Measurements from ENCODE around the gene PCSK5.

The PCSK5 gene

DNA sequence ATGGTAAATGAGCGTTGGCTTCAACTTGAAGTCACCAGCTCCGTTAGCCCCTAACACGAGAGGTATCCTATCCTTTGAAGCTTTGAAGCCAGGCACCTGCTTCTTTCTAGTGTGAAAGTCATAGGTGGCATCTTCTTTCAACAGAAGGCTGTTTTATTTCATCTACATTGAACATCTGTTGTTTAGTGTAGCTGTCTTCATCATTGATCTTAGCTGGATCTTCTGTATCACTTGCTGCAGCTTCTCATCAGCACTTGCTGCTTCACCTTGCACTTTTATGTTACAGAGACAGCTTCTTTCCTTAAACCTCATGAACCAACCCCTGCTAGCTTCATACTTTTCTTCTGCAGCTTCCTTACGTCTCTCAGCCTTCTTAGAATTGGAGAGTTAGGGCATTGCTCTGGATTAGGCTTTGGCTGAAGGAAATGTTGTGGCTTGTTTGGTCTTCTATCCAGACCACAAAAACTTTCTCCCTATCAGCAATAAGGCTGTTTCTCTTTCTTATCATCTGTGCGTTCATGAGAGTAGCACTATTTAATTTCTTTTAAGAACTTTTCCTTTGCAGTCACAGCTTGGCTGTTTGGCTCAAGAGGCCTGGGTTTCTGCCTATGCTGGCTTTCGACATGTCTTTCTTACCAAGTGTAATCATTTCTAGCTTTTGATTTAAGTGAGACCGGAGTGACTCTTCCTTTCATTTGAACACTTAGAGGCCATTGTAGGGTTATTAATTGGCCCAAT lies 47.2 kb downstream of the PCSK5 start:
- Mint-ChIP-seq H3K4me1 (no peaks in the 10 kb centered on the region), H3K27me3 (no peaks in the 10 kb centered on the region), H3K27ac (ENCODE audit: low read depth) (no peak overlapping the region), H3K9me3 (no peaks in the 10 kb centered on the region), H3K36me3 (ENCODE audit: insufficient read depth) (no peaks in the 10 kb centered on the region), H3K4me3 (no peak overlapping the region)
- no peak for ATAC-seq (replicated peaks; ENCODE audit: extremely low read depth, poor library complexity, severe bottlenecking)
- no peak for DNase-seq (ENCODE audit: low spot score in 2 of 2)

DNA sequence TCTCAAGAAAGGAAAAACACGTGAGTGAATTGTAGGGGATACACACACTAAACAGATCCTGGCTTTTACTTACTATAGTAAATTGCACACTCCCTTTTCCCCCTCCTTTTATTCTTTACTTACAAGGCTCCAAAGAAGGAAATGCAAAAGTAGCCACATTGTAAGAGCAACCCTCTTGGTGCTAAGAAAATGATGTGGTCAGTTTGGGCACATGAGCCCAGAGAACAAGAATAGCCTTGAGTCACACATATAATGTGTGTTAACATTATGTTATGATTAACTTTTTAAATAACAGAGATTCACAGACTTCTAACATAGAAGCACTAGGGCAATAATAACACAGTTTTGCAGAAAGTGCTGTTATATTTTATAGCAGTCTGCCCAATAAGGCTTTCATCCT lies 48.5 kb downstream of the PCSK5 start:
- Mint-ChIP-seq H3K9me3 (no peaks in the 10 kb centered on the region), H3K4me1 (no peaks in the 10 kb centered on the region), H3K36me3 (ENCODE audit: insufficient read depth) (no peaks in the 10 kb centered on the region), H3K4me3 (no peak overlapping the region), H3K27ac (ENCODE audit: low read depth) (no peak overlapping the region), H3K27me3 (no peaks in the 10 kb centered on the region)
- ATAC-seq (replicated peaks; ENCODE audit: extremely low read depth, poor library complexity, severe bottlenecking) (no peak), DNase-seq (ENCODE audit: low spot score in 2 of 2) (no peak)

DNA sequence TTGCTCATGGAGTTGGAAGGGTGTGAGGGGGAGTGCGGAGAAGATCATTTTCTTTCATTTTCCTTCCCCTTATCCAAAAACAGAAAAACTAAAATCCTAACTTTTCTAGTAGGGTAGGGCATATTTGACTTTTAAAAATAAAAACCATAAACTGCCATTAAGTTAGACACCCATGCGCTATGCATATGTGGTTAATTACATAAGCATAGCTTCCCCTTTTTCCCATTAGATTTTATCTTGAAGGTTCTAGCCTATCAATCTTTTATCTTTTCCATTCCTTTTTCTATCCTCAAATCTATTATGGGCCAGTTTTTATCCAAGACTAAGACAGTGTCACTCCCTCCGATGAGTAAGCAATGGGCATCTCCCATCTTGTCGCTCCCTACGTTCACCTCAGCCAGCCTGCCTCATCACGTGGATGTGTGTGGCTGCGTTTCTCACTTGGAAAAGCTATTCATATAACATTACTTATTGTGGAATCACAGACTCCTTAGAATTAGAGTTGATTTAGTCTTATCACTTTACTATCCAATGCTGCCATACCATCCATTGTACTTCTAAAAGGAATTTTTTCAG lies 49.2 kb downstream of the PCSK5 start:
- DNase-seq (ENCODE audit: low spot score in 2 of 2) (no peak), ATAC-seq (replicated peaks; ENCODE audit: extremely low read depth, poor library complexity, severe bottlenecking) (no peak)
- H3K4me1 Mint-ChIP-seq = no peaks in the 10 kb centered on the region
- H3K27ac Mint-ChIP-seq (ENCODE audit: low read depth) = no peak overlapping the region
- no peaks in the 10 kb centered on the region for H3K27me3 Mint-ChIP-seq
- H3K4me3 Mint-ChIP-seq = no peak overlapping the region
- no peaks in the 10 kb centered on the region for H3K36me3 Mint-ChIP-seq (ENCODE audit: insufficient read depth)
- H3K9me3 Mint-ChIP-seq = no peaks in the 10 kb centered on the region

GRCh38 chr9:75941066-75941465 lies 50.6 kb downstream of the PCSK5 start:
- Mint-ChIP-seq H3K9me3 (peaks cover 6% of the 10 kb centered on the region), H3K36me3 (ENCODE audit: insufficient read depth) (no peaks in the 10 kb centered on the region), H3K27me3 (no peaks in the 10 kb centered on the region), H3K27ac (ENCODE audit: low read depth) (no peak overlapping the region), H3K4me1 (no peaks in the 10 kb centered on the region), H3K4me3 (no peak overlapping the region)
- ATAC-seq (replicated peaks; ENCODE audit: extremely low read depth, poor library complexity, severe bottlenecking) (no peak), DNase-seq (ENCODE audit: low spot score in 2 of 2) (no peak)

DNA sequence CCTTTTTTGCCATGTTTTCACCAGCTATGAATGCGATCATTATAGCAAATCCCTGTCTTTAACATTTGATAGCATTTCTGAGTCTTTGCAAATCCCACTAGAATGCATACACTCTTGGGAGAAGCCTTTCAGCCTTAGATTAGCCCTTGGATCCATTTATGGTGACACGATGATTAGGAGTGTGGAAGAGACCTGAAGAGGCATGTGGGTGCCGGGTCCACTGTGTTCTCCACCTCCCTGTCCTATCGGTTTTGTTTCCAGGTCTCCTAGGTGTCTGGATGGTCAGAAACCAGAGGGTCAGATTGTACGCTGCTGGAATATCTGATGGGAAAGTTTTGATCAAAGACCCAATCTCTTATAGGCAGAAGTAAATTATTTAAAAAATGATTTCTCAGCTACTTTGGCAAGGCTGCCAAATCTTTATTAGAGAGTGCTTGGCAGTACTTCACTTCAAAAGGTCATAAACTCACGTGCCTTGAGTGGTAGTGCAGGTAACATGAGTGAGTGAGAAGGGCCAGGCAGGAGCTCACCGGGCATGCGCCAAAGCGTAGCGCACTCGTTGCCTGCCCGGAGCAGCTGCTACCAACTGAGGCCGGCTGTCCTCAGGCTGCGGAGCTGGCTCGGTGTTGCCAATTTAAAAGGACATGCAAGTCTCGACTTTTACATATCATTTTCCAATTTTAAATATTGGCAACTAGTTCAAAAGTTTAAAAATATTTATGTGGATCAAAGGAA lies 51.3 kb downstream of the PCSK5 start:
- no peak overlapping the region for H3K4me3 Mint-ChIP-seq
- H3K36me3 Mint-ChIP-seq (ENCODE audit: insufficient read depth) = no peaks in the 10 kb centered on the region
- peaks cover 6% of the 10 kb centered on the region for H3K9me3 Mint-ChIP-seq
- H3K27ac Mint-ChIP-seq (ENCODE audit: low read depth) = no peak overlapping the region
- H3K4me1 Mint-ChIP-seq = no peaks in the 10 kb centered on the region
- ATAC-seq (replicated peaks; ENCODE audit: extremely low read depth, poor library complexity, severe bottlenecking) (no peak), DNase-seq (ENCODE audit: low spot score in 2 of 2) (no peak)
- H3K27me3 Mint-ChIP-seq = no peaks in the 10 kb centered on the region

- no peak overlapping the region for H3K27ac Mint-ChIP-seq (ENCODE audit: low read depth)
- no peaks in the 10 kb centered on the region for H3K4me1 Mint-ChIP-seq
- H3K36me3 Mint-ChIP-seq (ENCODE audit: insufficient read depth) = no peaks in the 10 kb centered on the region
- ATAC-seq (replicated peaks; ENCODE audit: extremely low read depth, poor library complexity, severe bottlenecking) = no peak
- DNase-seq (ENCODE audit: low spot score in 2 of 2) = no peak
- peaks cover 6% of the 10 kb centered on the region for H3K9me3 Mint-ChIP-seq
- H3K4me3 Mint-ChIP-seq = no peak overlapping the region
- no peaks in the 10 kb centered on the region for H3K27me3 Mint-ChIP-seq
Observed at GRCh38 chr9:75946766-75947165, 56.3 kb downstream of the PCSK5 start.

GRCh38 chr9:75947233-75947632 lies 56.8 kb downstream of the PCSK5 start:
- Mint-ChIP-seq H3K36me3 (ENCODE audit: insufficient read depth) (no peaks in the 10 kb centered on the region), H3K27me3 (no peaks in the 10 kb centered on the region), H3K4me1 (no peaks in the 10 kb centered on the region), H3K9me3 (peaks cover 6% of the 10 kb centered on the region), H3K4me3 (no peak overlapping the region), H3K27ac (ENCODE audit: low read depth) (no peak overlapping the region)
- DNase-seq (ENCODE audit: low spot score in 2 of 2) (no peak), ATAC-seq (replicated peaks; ENCODE audit: extremely low read depth, poor library complexity, severe bottlenecking) (no peak)

- H3K9me3 Mint-ChIP-seq = no peaks in the 10 kb centered on the region
- no peak overlapping the region for H3K4me3 Mint-ChIP-seq
- DNase-seq (ENCODE audit: low spot score in 2 of 2) (no peak), ATAC-seq (replicated peaks; ENCODE audit: extremely low read depth, poor library complexity, severe bottlenecking) (no peak)
- H3K4me1 Mint-ChIP-seq = no peaks in the 10 kb centered on the region
- H3K27ac Mint-ChIP-seq (ENCODE audit: low read depth) = no peak overlapping the region
- H3K27me3 Mint-ChIP-seq = no peaks in the 10 kb centered on the region
- no peaks in the 10 kb centered on the region for H3K36me3 Mint-ChIP-seq (ENCODE audit: insufficient read depth)
Observed at GRCh38 chr9:75950998-75951397, 60.5 kb downstream of the PCSK5 start.

DNA sequence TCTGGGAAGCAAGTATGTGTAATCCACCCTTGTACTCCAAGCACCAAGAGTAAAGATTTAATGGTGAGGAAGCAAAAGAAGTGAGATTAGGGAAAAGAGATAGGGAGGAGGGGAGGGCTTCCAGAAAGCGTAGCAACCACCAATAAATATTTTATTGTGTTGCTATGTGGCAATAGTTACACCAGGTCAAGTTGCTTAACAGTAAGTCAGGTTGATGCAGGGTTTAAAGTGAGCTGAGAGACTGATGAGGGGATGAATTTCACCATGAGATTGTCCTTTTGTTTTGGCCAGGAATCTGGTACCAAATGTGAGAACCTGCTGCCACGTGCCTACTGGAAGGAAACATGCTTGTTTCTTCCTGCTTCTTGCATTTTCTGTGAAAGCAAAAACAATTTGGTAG lies 62.7 kb downstream of the PCSK5 start:
- Mint-ChIP-seq H3K9me3 (no peaks in the 10 kb centered on the region), H3K4me1 (no peaks in the 10 kb centered on the region), H3K27me3 (no peaks in the 10 kb centered on the region), H3K36me3 (ENCODE audit: insufficient read depth) (no peaks in the 10 kb centered on the region), H3K27ac (ENCODE audit: low read depth) (no peak overlapping the region), H3K4me3 (no peak overlapping the region)
- ATAC-seq (replicated peaks; ENCODE audit: extremely low read depth, poor library complexity, severe bottlenecking) (no peak), DNase-seq (ENCODE audit: low spot score in 2 of 2) (no peak)

- DNase-seq (ENCODE audit: low spot score in 2 of 2) (no peak), ATAC-seq (replicated peaks; ENCODE audit: extremely low read depth, poor library complexity, severe bottlenecking) (no peak)
- H3K27ac Mint-ChIP-seq (ENCODE audit: low read depth) = no peak overlapping the region
- no peaks in the 10 kb centered on the region for H3K4me1 Mint-ChIP-seq
- no peak overlapping the region for H3K4me3 Mint-ChIP-seq
- no peaks in the 10 kb centered on the region for H3K36me3 Mint-ChIP-seq (ENCODE audit: insufficient read depth)
- H3K27me3 Mint-ChIP-seq = no peaks in the 10 kb centered on the region
- H3K9me3 Mint-ChIP-seq = peaks cover 6% of the 10 kb centered on the region
Observed at GRCh38 chr9:75956161-75956560, 65.7 kb downstream of the PCSK5 start.

DNA sequence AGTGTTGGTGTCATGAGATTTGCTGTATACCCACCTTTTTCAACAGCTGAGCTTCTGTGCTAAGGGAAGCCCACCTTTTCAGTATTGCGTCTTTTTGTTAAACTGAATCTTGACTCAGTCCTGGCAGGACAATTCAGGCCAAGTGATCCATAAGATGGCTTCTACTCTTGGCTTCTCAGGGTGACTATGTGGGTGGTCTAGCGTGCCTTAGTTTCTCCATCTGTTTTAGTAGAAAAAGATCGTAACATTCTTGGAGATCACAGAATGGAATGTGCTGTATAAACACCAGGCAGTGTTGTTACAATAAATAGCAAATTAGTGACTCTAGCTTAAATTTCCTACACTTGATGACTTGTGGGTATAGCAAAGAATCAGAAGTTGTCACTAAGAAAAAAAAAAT lies 66.6 kb downstream of the PCSK5 start:
- DNase-seq (ENCODE audit: low spot score in 2 of 2) (no peak), ATAC-seq (replicated peaks; ENCODE audit: extremely low read depth, poor library complexity, severe bottlenecking) (no peak)
- Mint-ChIP-seq H3K4me3 (no peak overlapping the region), H3K27ac (ENCODE audit: low read depth) (no peak overlapping the region), H3K9me3 (peaks cover 6% of the 10 kb centered on the region), H3K4me1 (peaks cover 5% of the 10 kb centered on the region), H3K36me3 (ENCODE audit: insufficient read depth) (no peaks in the 10 kb centered on the region), H3K27me3 (no peaks in the 10 kb centered on the region)

GRCh38 chr9:75958226-75958625 lies 67.8 kb downstream of the PCSK5 start:
- DNase-seq (ENCODE audit: low spot score in 2 of 2) (no peak), ATAC-seq (replicated peaks; ENCODE audit: extremely low read depth, poor library complexity, severe bottlenecking) (no peak)
- H3K27me3 Mint-ChIP-seq = no peaks in the 10 kb centered on the region
- peaks cover 8% of the 10 kb centered on the region for H3K4me1 Mint-ChIP-seq
- H3K27ac Mint-ChIP-seq (ENCODE audit: low read depth) = no peak overlapping the region
- no peak overlapping the region for H3K4me3 Mint-ChIP-seq
- H3K9me3 Mint-ChIP-seq = peaks cover 6% of the 10 kb centered on the region
- no peaks in the 10 kb centered on the region for H3K36me3 Mint-ChIP-seq (ENCODE audit: insufficient read depth)

- ATAC-seq (replicated peaks; ENCODE audit: extremely low read depth, poor library complexity, severe bottlenecking) = no peak
- Mint-ChIP-seq H3K4me3 (no peak overlapping the region), H3K4me1 (peaks cover 8% of the 10 kb centered on the region), H3K27ac (ENCODE audit: low read depth) (no peak overlapping the region), H3K9me3 (peaks cover 12% of the 10 kb centered on the region), H3K36me3 (ENCODE audit: insufficient read depth) (no peaks in the 10 kb centered on the region), H3K27me3 (no peaks in the 10 kb centered on the region)
- no peak for DNase-seq (ENCODE audit: low spot score in 2 of 2)
Observed at GRCh38 chr9:75960551-75960950, 70.1 kb downstream of the PCSK5 start.

Data from central memory CD8-positive, alpha-beta T cell (primary cell).